GM06990 (cell line): ENCODE results near the gene LYRM4.

Source experiments
- DNase-seq: peaks from one replicate; pipeline ENCODE4 v3.0.0-alpha.2; 2011; ENCODE audit not compliant: insufficient read length; ENCODE audit errors: extremely low read depth
- H3K27me3 ChIP-seq: replicated peaks from 2 replicates; pipeline ENCODE4 v1.6.0; 2011; ENCODE audit warnings: low read length; ENCODE audit not compliant: control insufficient read depth, insufficient read depth
- H3K36me3 ChIP-seq: 2 replicates; pipeline ENCODE4 v1.5.1; 2011; ENCODE audit warnings: low read length; ENCODE audit not compliant: control insufficient read depth, insufficient read depth
- H3K4me3 ChIP-seq: replicated peaks from 2 replicates; pipeline ENCODE4 v1.5.1; 2011; ENCODE audit warnings: low read depth, mild to moderate bottlenecking, control low read depth, low read length
- CTCF ChIP-seq: IDR thresholded peaks from 2 replicates; pipeline ENCODE4 v1.5.1; 2011; ENCODE audit warnings: low read length, control low read depth, mild to moderate bottlenecking, inconsistent platforms; ENCODE audit not compliant: insufficient read depth, poor library complexity, severe bottlenecking

Gene LYRM4

GRCh38 chr6:5149159-5149704, 111.5 kb downstream of the LYRM4 start:
- Histone ChIP-seq H3K27me3 (no peaks in the 10 kb centered on the region), H3K4me3 (no peak overlapping the region), H3K36me3 (no peaks in the 10 kb centered on the region)
- DNase-seq: no peak
- TF ChIP-seq CTCF: no peak

- H3K27me3 ChIP-seq: no peaks in the 10 kb centered on the region
Measured at GRCh38 chr6:5146398-5146797, 114.4 kb downstream of the LYRM4 start.

GRCh38 chr6:5143634-5144311, 117.0 kb downstream of the LYRM4 start:
- Histone ChIP-seq H3K27me3 (no peaks in the 10 kb centered on the region), H3K36me3 (no peaks in the 10 kb centered on the region), H3K4me3 (no peak overlapping the region)
- peak; percentile 32 for DNase-seq
- peak; percentile 88 for TF ChIP-seq CTCF

More at GRCh38 chr6:5146398-5146797, 114.4 kb downstream of the LYRM4 start:
- no peak for DNase-seq
- no peak for TF ChIP-seq CTCF
- no peak overlapping the region for H3K4me3 ChIP-seq
- H3K36me3 ChIP-seq: no peaks in the 10 kb centered on the region

- Histone ChIP-seq H3K36me3 (no peaks in the 10 kb centered on the region), H3K27me3 (no peaks in the 10 kb centered on the region), H3K4me3 (no peak overlapping the region)
- DNase-seq: no peak
- no peak for TF ChIP-seq CTCF
Measured at GRCh38 chr6:5142915-5143314, 117.8 kb downstream of the LYRM4 start.

- Histone ChIP-seq H3K4me3 (no peak overlapping the region), H3K27me3 (no peaks in the 10 kb centered on the region), H3K36me3 (no peaks in the 10 kb centered on the region)
- TF ChIP-seq CTCF: no peak
- DNase-seq: no peak
Measured at GRCh38 chr6:5142131-5142530, 118.6 kb downstream of the LYRM4 start.
